LNCAP (cell line): Measurements from ENCODE around the gene ARHGEF10L.

Experiments used
- CTCF ChIP-seq: fragments of 450-650 bp; IDR thresholded peaks from 2 replicates; pipeline ENCODE4 v1.5.1; 2017; ENCODE audit warnings: mild to moderate bottlenecking

ARHGEF10L gene

DNA sequence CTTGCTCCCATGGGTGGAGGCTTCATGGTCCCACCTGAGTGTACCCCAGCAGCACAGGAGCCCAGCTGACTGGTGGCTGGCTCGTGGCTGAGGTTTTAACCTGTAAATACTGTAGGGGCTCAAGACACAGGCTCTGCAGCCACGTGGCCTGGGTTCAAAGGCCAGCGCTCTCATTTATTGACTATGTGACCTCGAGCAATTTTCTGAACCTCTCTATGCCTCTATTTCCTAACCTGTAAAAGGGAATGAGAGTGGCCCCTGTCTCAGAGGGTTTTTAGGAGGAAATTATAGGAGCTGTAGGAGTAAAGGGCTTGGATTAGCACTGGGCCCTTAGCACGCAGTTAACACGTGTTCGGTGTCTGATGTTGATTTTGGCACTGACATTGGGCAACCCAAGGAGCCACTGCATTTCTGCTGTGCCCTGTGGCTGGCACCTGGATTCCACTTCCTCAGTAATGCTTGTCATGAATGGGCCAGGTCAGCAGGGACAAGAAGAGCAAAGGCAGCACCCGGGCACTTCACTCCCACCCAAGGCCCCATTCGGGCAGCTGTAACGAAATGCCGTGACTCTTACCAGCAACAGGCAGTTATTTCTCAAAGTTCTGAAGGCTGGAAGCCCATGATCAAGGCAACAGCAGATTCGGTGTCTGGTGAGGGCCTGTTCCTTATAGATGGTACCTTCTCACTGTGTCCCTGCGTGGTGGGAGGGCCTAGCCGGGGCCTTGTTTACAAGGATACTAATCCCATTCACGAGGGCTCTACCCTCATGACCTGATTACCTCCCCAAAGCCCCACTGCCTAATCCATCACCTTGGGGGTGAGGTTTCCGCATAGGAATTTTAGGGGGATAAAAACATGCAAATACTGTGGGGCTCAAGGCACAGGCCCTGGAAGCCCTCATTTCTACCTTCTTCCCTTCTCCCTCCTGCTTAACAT, 25.2 kb downstream of the ARHGEF10L start:
- no peak for TF ChIP-seq CTCF

GRCh38 chr1:17565461-17566252, 26.2 kb downstream of the ARHGEF10L start:
- TF ChIP-seq CTCF, result no peak

DNA sequence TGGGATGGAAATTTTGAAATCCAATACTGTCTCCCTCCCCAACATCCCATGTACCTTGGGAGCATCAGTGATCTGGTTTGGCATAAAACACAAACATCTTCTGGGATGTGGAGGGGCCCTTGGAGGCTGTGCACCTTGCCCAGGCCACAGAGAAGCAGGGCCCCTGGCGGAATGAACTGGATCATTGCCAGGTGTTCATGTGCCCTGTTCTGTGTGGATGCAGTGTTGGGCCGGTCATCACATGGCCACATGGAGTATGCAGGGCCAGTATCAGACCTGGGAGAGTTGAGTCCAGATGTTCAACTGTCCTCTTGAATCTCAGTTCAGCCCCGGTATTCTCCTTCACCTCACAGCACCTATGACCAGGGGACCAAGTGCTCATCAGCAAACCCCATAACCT, 26.9 kb downstream of the ARHGEF10L start:
- no peak for TF ChIP-seq CTCF

DNA sequence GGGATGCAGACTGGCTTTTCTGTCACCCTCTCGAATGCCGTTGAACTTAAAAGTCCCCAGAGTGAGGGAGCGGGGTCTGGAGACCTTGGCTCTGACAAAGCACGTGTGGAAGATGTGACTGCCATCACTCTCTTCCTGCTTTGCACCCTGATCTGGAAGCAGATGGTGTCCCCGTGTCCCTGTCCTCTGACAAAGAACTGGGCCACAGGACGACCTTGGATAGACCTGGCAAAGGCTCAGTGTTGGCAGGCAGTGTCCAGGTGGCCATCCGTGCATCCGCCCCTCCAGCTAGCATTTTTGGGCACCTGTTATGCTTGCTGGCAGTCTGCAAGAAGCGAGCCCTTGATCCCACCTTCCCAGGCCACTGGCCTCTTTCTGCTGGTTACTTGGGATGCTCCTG, 27.4 kb downstream of the ARHGEF10L start:
- no peak for TF ChIP-seq CTCF

DNA sequence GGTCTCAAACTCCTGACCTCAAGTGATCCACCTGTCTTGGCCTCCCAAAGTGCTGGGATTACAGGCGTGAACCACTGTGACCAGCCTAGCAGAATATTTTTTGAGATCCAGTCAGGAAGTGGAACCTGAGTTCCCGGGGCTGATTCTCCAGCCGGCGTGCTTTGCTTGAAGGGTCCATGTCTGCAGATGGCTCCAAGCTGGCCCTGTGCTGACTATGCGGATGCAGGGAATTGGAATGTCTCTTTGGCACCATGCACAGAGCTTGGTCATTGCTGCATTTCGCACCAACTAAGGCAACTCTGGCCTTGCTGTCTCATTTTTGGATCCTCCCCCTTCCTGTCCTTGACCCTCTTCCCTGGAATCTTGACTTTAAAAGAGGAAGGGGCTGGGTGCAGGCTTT, 28.1 kb downstream of the ARHGEF10L start:
- TF ChIP-seq CTCF, result no peak

- TF ChIP-seq CTCF, result no peak
Observed at GRCh38 chr1:17568014-17568900, 28.8 kb downstream of the ARHGEF10L start.
